HG03064 (cell line): ENCODE results near the gene KAT8.
A peak's percentile ranks its signal among the peaks of the same experiment; 100 is the strongest.
"Not testable (repeated sequence)": the region's sequence is repeated elsewhere in the genome, so short reads cannot be mapped to it uniquely, and the experiment has no call there.

Experiments
- ATAC-seq: cut with Tn5 transposase; IDR thresholded peaks from one replicate; pipeline ENCODE4 v1.9.1; 2021; ENCODE audit warnings: low read depth; ENCODE audit not compliant: unreplicated experiment

Gene KAT8

GRCh38 chr16:31144418-31144817 is 27.0 kb downstream of the KAT8 start:
- not testable (repeated sequence) for ATAC-seq

DNA sequence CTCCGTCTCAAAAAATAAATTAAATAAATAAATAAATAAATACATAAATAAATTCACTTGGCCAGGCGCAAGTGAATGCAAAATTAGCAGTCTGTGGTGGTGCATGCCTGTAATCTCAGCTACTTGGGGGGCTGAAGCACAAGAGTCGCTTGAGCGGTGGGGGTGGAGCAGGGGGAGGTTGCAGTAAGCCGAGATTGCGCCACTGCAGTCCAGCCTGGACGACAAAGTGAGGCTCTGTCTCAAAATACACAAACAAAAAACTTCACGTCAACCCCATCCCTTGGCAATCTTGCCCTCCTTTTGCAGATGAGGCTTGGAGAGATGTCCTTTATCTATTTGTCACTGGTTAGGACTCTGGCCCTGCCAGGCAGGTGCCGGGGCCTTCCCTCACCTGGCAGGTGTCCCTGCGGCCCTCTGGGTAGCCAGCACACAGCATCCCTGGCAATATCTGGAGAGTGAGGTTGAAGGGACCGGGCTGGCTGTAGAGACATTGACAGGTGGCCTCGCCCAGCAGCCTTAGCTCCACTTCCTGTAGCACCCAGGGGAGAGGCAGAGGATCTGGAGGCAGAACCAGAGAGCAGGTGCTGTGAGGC is 28.0 kb downstream of the KAT8 start:
- ATAC-seq, result no peak

- ATAC-seq, result no peak
Measured at GRCh38 chr16:31147574-31147973, 30.1 kb downstream of the KAT8 start.

DNA sequence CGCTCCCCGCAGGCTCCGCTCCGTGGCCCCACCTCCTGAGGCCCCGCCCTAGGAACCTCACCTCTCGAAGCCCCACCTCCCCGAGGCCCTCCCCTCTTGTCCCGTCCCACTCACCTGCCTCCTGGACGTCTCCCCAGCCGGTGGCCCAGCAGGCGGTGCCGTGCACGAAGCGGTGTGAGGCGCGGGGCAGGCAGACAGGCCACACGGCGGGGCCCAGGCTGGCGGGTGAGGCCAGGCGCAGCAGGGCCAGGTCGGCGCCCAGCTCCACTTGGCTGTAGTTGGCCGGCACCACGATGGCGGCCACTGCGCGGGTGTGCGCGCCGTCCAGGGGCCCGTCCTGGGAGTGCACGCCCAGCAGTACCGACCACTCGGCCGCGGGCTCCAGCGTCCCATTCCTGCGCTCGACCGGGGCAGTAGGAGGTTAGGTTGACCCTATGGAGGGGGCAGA is 30.8 kb downstream of the KAT8 start:
- no peak for ATAC-seq

DNA sequence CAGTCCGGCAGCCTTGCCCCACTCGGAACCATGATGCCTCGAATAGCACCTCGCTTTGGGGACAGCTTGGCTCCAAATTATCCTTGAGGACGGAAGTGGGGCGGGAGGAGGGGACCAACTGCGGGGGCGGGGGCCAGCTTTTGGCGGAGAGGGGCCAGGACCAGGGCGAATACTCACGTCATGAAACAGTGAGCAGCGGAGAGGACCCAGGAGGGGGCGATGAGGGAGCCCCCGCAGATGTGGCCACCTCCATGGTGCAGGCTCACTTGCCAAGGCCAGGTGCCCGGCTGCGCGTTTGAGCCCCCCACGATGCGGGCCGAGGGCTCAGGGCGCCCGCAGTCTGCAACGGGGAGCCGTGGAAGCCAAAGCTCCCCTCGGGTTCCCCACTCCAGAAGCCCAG is 31.4 kb downstream of the KAT8 start:
- no peak for ATAC-seq

DNA sequence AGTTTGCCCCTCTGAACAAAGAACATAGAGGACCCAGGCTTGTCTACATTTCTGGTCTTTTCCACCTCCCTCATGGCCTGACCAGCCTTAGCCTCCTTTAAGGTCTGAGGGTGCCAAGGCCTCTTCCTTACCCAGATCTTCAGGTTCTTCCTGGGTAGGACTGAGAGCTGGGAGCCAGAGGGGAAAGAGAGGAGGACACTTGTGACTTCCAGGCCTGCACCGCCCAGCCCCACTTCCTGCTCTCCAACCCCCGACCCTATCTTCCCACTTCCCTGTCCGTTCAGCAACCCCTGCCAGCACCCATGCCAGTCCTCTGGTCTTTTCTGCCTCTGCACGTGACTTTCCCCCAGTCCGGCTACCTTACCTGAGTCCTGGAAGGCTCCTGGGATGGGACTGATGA is 31.9 kb downstream of the KAT8 start:
- no peak for ATAC-seq

- no peak for ATAC-seq
Measured at GRCh38 chr16:31149894-31150890, 32.7 kb downstream of the KAT8 start, which contains the start of gene PRSS36. Gene PRSS36, minus strand, starts transcription at chr16:31150066. Its CDS starts 31 bp downstream, at chr16:31150035.

- not testable (repeated sequence) for ATAC-seq
Measured at GRCh38 chr16:31150976-31151375, 33.5 kb downstream of the KAT8 start.

GRCh38 chr16:31157136-31157535 is 39.7 kb downstream of the KAT8 start:
- ATAC-seq, result no peak

GRCh38 chr16:31167315-31167714 is 49.9 kb downstream of the KAT8 start:
- ATAC-seq, result no peak

DNA sequence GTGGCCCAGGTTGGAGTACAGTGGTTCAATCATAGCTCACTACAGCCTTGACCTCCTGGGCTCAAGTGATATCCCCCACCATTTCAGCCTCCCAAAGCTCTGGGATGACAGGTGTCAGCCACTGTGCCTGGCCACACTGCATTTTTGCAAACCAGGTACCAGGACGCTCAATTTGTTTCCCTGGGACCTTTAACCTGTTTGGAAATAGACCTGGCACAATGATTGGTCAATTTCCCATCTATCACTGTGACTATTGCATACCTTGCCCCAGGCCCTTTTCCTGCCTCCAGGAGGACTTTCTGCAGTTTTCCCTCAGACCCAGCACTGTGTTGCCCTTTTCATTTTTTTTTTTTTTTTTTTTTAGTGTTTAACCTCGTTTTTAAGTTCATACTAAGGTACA is 51.4 kb downstream of the KAT8 start:
- ATAC-seq, result no peak

DNA sequence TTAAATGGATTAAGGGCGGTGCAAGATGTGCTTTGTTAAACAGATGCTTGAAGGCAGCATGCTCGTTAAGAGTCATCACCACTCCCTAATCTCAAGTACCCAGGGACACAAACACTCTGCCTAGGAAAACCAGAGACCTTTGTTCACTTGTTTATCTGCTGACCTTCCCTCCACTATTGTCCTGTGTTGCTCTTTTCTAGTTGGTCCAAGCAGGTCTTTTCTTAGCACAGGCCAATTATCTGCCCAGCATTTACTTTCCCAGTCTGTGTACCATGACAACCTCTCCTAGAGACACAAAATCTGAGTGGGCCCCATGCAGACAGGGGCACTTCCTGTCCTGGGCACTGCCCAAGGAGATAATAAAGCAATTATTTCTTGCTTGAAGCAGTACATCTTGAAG is 52.6 kb downstream of the KAT8 start:
- not testable (repeated sequence) for ATAC-seq

DNA sequence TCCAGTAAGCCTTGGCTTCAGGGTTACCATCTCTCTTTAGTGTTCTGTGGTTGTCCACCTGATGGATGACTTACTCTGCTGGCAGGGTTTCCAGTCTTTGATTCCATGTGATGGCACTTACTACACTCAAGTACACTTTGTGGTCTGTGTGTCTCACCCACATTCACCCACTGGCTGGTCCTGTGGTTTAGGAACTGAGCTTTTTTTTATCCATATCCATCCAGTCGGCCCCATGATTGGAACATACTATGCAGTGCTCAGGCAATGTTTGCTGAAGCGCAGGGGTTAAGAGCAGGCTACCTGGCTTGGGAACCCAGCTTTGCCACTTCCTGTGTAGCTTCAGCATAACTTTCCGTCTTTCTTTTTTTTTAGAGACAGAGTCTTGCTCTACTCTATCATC is 59.7 kb downstream of the KAT8 start:
- ATAC-seq, result no peak

- ATAC-seq, result peak; percentile 3
Measured at GRCh38 chr16:31179219-31179746, 61.8 kb downstream of the KAT8 start.

DNA sequence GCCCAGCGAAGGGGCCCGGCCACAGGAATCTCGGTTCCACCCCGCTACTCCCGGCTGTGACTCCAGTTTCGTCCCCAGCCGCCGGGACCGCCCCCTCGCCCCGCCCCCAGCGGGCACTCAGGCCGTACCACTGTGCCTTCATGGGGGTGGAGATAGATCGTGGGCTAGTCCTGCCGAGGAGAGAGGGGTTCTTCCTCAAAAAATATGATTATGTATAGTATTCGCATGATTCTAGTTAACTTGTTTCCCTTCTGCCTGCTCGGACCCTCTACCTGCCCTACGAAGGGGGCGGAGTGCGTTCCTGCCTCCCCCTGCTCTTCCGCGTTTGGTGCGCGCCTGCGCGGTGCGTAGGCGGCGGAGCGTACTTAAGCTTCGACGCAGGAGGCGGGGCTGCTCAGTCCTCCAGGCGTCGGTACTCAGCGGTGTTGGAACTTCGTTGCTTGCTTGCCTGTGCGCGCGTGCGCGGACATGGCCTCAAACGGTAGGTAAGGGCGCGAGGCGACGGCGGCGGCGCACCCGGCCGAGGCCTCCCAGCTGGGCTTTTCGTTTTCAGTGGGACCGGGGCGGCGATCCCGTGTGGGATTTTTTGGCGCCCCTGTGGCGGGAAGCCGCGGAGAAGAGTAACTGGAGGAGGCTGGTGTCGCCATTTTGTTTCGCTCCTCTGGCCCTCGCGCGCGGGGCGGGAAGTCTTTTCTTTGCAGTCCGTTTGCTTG is 62.4 kb downstream of the KAT8 start, which contains the start of gene FUS:
Gene FUS (plus strand): TSS at position 393 of the 713 bp plus-strand sequence. CDS start 76 bp downstream, at position 469.
- ATAC-seq, result peak; percentile 45
